ENCODE data around the gene CLDN19.
"Not testable (repeated sequence)": the region's sequence is repeated elsewhere in the genome, so short reads cannot be mapped to it uniquely, and the experiment has no call there.

CLDN19 gene

GRCh38 chr1:42737986-42738677, 1.9 kb downstream of the CLDN19 start:
- DNase-seq = no peak

GRCh38 chr1:42737257-42737656, 2.8 kb downstream of the CLDN19 start:
- DNase-seq = no peak

- no peak for DNase-seq
Measured at GRCh38 chr1:42736571-42737200, 3.4 kb downstream of the CLDN19 start.

GRCh38 chr1:42736152-42736551, 3.9 kb downstream of the CLDN19 start:
- no peak for DNase-seq

GRCh38 chr1:42735477-42736105, 4.4 kb downstream of the CLDN19 start:
- DNase-seq = no peak

- no peak for DNase-seq
Measured at GRCh38 chr1:42735056-42735455, 5.0 kb downstream of the CLDN19 start.

GRCh38 chr1:42734201-42735035, 5.6 kb downstream of the CLDN19 start:
- no peak for DNase-seq

- DNase-seq = no peak
Measured at GRCh38 chr1:42733415-42734200, 6.4 kb downstream of the CLDN19 start.

- DNase-seq = no peak
Measured at GRCh38 chr1:42732126-42732680, 7.8 kb downstream of the CLDN19 start.

GRCh38 chr1:42731585-42731984, 8.5 kb downstream of the CLDN19 start:
- no peak for DNase-seq

- peak; percentile 51 for DNase-seq
Measured at GRCh38 chr1:42730988-42731387, 9.0 kb downstream of the CLDN19 start.

- no peak for DNase-seq
Measured at GRCh38 chr1:42730002-42730401, 10.0 kb downstream of the CLDN19 start.

GRCh38 chr1:42725820-42726219, 14.2 kb downstream of the CLDN19 start:
- not testable (repeated sequence) for DNase-seq

GRCh38 chr1:42723511-42723910, 16.5 kb downstream of the CLDN19 start:
- DNase-seq = no peak

- DNase-seq = not testable (repeated sequence)
Measured at GRCh38 chr1:42722403-42722802, 17.6 kb downstream of the CLDN19 start.

- no peak for DNase-seq
Measured at GRCh38 chr1:42721926-42722325, 18.1 kb downstream of the CLDN19 start.

- DNase-seq = no peak
Measured at GRCh38 chr1:42720868-42721267, 19.2 kb downstream of the CLDN19 start.

GRCh38 chr1:42714441-42714840, 25.6 kb downstream of the CLDN19 start:
- not testable (repeated sequence) for DNase-seq

GRCh38 chr1:42713293-42713692, 26.7 kb downstream of the CLDN19 start:
- DNase-seq = no peak

GRCh38 chr1:42712808-42713207, 27.2 kb downstream of the CLDN19 start:
- DNase-seq = not testable (repeated sequence)

GRCh38 chr1:42703888-42704464, 36.1 kb downstream of the CLDN19 start:
- DNase-seq = no peak

GRCh38 chr1:42700006-42700405, 40.0 kb downstream of the CLDN19 start:
- no peak for DNase-seq
